ENCODE results near the gene MED19. TPM values are rescaled to one million over a fixed set of nuclear protein-coding genes. Genes with fewer than 3 reads are reported as not detected.
"Not testable (repeated sequence)": the region's sequence is repeated elsewhere in the genome, so short reads cannot be mapped to it uniquely, and the experiment has no call there.

Gene MED19
- total RNA-seq (2014; rRNA removed; shearing (Covaris generic)) = 25.3 and 29.7 TPM in 2 replicates

GRCh38 chr11:57711414-57712255 is at the start of gene MED19:
Gene MED19 (minus strand): TSS chr11:57712215. CDS start chr11:57712179, 36 bp downstream.
- DNase-seq (ENCODE audit: low spot score) = peak; percentile 82

- DNase-seq (ENCODE audit: low spot score) = no peak
These were observed 46.2 kb upstream of the MED19 start for GRCh38 chr11:57758174-57758573.

- DNase-seq (ENCODE audit: low spot score) = no peak
These were observed 40.9 kb upstream of the MED19 start for GRCh38 chr11:57752954-57753353.

GRCh38 chr11:57751676-57752253 is 39.8 kb upstream of the MED19 start, which contains the start of gene BTBD18:
Gene BTBD18 (minus strand): TSS chr11:57751819. CDS start chr11:57751188, 631 bp downstream.
- DNase-seq (ENCODE audit: low spot score) = peak; percentile 34

GRCh38 chr11:57751176-57751575 is 39.2 kb upstream of the MED19 start:
- DNase-seq (ENCODE audit: low spot score) = no peak

GRCh38 chr11:57746920-57747319 is 34.9 kb upstream of the MED19 start:
- DNase-seq (ENCODE audit: low spot score) = no peak

- DNase-seq (ENCODE audit: low spot score) = no peak
These were observed 33.2 kb upstream of the MED19 start for GRCh38 chr11:57745206-57745605.

- no peak for DNase-seq (ENCODE audit: low spot score)
These were observed 32.3 kb upstream of the MED19 start for GRCh38 chr11:57744357-57744756.

GRCh38 chr11:57742087-57742452 is 30.1 kb upstream of the MED19 start:
- no peak for DNase-seq (ENCODE audit: low spot score)

- DNase-seq (ENCODE audit: low spot score) = peak; percentile 97
These were observed 29.4 kb upstream of the MED19 start, which contains the start of gene SELENOH for GRCh38 chr11:57741132-57742086. Gene SELENOH (plus strand): TSS chr11:57741491. CDS start chr11:57741596, 105 bp downstream.

- no peak for DNase-seq (ENCODE audit: low spot score)
These were observed 23.7 kb upstream of the MED19 start for GRCh38 chr11:57735619-57736298.

GRCh38 chr11:57732661-57733060 is 20.6 kb upstream of the MED19 start:
- no peak for DNase-seq (ENCODE audit: low spot score)

- DNase-seq (ENCODE audit: low spot score) = no peak
These were observed 17.5 kb upstream of the MED19 start for GRCh38 chr11:57729479-57729878.

GRCh38 chr11:57728829-57729228 is 16.8 kb upstream of the MED19 start:
- no peak for DNase-seq (ENCODE audit: low spot score)

GRCh38 chr11:57727185-57727584 is 15.2 kb upstream of the MED19 start:
- DNase-seq (ENCODE audit: low spot score) = no peak

GRCh38 chr11:57716726-57717125 is 4.7 kb upstream of the MED19 start:
- DNase-seq (ENCODE audit: low spot score) = not testable (repeated sequence)

GRCh38 chr11:57713835-57714234 is 1.8 kb upstream of the MED19 start:
- DNase-seq (ENCODE audit: low spot score) = no peak

- peak; percentile 99 for DNase-seq (ENCODE audit: low spot score)
These were observed 488 bp upstream of the MED19 start, which contains the start of gene TMX2 for GRCh38 chr11:57712256-57713150. Gene TMX2 (plus strand): TSS chr11:57712593. CDS start chr11:57712619, 26 bp downstream.

GRCh38 chr11:57709802-57710367 is 2.1 kb downstream of the MED19 start:
- DNase-seq (ENCODE audit: low spot score) = no peak

- not testable (repeated sequence) for DNase-seq (ENCODE audit: low spot score)
These were observed 6.6 kb downstream of the MED19 start for GRCh38 chr11:57705432-57705831.
